Stimulated activated CD4-positive, alpha-beta T cell treated with anti-CD3 and anti-CD28 coated beads, TNF-alpha, amount 100 ng/mL, for 24 hours (primary cell): ENCODE results near the gene SLC39A7.
A peak's percentile ranks its signal among the peaks of the same experiment; 100 is the strongest.
"Not testable (repeated sequence)": the region's sequence is repeated elsewhere in the genome, so short reads cannot be mapped to it uniquely, and the experiment has no call there.

Experiments used
- DNase-seq, 3 experiments: peaks; one replicate each; pipeline ENCODE4 v3.0.0-alpha.2; 2020; ENCODE audit warnings: low read depth in 3 of 3

The SLC39A7 gene

DNA sequence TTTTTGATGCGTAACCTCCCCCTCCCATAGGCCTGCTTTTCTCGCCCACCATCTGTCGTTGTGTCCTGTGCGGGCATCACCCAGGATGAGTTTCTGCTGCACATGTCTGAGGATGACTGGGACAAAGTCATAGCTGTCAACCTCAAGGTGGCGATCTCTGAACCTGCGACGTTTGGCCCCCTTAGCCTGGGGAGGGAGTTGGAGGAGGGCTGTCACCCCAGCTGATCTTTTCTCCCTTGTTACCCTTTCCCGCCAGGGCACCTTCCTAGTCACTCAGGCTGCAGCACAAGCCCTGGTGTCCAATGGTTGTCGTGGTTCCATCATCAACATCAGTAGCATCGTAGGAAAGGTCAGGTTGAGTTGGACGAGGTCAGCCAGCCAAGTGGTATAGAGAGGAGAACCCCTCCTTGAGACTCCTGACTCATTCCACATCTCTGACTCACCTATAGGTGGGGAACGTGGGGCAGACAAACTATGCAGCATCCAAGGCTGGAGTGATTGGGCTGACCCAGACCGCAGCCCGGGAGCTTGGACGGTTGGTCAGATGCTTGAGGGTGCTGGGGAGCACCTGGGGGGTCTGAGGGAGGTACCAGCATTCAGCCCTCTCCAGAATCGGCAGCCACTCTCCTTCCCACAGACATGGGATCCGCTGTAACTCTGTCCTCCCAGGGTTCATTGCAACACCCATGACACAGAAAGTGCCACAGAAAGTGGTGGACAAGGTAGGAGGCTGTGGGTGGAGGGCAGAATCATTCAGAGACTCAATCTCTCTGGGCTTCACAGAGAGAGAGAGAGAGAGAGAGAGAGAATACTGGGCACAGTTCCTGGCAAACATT, 4.7 kb downstream of the SLC39A7 start:
- peak in 1 of 3 experiments; percentile 49 for DNase-seq

- no peak for DNase-seq
Observed at GRCh38 chr6:33206027-33206863, 5.6 kb downstream of the SLC39A7 start.

DNA sequence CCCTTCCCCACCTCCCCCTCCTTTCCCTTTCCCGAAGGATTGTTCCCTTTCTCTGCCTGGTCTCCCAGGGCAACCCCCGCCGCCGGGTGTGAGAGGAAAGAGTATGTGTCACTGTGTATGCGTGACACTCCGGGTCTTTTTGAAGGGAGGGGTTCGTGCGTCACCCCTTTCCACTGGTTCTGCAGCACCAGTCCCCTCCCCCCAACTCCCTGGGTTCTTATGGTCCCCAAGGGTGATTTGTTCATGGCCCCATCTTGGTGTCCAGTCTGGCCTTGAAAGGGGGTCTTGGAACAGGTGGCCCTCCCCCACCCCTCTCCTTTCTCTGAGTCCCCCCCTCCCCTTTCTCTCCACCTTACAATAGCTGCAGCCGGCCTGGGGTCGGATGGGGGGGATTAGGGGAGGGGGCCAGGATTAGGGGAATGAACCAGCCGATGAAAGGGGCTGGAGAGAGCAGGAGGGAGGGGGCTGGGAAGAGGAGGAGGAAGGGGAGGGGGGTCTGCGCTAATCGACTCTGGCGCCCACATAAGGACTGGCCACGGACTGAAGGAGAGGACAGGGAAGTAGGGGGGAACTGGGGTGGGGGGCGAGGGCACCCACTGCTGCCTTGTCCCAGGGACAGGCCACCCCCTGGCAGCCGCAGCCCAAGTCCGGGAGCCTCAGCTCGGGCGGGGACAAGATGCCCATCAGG, 6.3 kb downstream of the SLC39A7 start:
- DNase-seq, result no peak

GRCh38 chr6:33207552-33208090, 7.0 kb downstream of the SLC39A7 start:
- no peak for DNase-seq

GRCh38 chr6:33208091-33208967, 7.7 kb downstream of the SLC39A7 start, which contains the start of gene RING1:
Gene RING1, plus strand, starts transcription at chr6:33208500. Its CDS starts 323 bp downstream, at chr6:33208823.
- peak; percentile 70 to 84 (median 71) for DNase-seq

DNA sequence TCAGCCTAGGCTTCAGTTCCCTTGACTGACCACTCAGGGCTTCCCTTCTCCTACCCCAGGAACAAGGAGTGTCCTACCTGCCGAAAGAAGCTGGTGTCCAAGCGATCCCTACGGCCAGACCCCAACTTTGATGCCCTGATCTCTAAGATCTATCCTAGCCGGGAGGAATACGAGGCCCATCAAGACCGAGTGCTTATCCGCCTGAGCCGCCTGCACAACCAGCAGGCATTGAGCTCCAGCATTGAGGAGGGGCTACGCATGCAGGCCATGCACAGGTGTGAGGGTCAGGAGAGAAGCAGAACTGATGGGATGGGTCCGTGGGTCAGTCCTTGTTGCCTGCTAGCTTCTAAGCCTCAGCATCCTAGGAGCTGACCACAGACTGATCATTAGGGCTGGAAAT, 9.2 kb downstream of the SLC39A7 start:
- no peak for DNase-seq

GRCh38 chr6:33211136-33211535, 10.5 kb downstream of the SLC39A7 start:
- DNase-seq, result no peak

DNA sequence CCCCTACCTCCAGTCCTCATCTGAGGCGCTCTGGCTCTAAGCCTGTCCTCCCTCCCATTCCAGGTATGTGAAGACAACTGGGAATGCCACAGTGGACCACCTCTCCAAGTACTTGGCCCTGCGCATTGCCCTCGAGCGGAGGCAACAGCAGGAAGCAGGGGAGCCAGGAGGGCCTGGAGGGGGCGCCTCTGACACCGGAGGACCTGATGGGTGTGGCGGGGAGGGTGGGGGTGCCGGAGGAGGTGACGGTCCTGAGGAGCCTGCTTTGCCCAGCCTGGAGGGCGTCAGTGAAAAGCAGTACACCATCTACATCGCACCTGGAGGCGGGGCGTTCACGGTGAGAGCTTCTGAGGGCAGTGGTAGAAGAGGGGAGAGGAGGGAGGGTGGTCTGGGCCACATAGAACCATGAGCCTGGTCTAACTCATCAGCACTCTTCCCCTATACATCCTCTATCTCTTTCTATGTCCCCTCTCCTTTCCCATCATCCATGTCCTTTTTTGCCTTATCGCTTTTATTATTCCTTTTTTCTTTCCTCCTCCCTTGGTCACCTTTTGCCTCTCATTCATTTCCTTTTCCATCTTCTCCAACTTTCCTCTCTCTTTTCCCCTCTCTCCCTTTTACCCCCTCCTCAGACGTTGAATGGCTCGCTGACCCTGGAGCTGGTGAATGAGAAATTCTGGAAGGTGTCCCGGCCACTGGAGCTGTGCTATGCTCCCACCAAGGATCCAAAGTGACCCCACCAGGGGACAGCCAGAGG, 11.2 kb downstream of the SLC39A7 start:
- no peak for DNase-seq

DNA sequence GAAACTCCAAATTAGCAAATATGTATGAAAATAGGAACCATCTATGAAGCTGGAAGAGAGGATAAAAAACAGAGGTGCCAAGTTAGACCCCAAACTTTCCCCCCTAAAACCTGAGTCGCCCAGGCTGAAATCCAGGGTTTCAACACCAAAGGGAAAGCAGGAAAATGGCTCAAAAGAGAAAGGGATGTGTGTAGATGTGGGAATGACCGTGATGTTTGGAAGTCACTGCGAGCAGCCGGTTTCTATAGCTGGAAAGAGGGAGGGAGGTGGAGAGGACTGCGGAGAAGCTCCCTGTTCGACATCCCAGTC, 12.1 kb downstream of the SLC39A7 start:
- no peak for DNase-seq

- DNase-seq, result no peak
Observed at GRCh38 chr6:33213166-33213988, 12.7 kb downstream of the SLC39A7 start.

GRCh38 chr6:33213989-33214335, 13.3 kb downstream of the SLC39A7 start:
- no peak for DNase-seq

GRCh38 chr6:33215271-33216116, 14.8 kb downstream of the SLC39A7 start:
- DNase-seq, result no peak

DNA sequence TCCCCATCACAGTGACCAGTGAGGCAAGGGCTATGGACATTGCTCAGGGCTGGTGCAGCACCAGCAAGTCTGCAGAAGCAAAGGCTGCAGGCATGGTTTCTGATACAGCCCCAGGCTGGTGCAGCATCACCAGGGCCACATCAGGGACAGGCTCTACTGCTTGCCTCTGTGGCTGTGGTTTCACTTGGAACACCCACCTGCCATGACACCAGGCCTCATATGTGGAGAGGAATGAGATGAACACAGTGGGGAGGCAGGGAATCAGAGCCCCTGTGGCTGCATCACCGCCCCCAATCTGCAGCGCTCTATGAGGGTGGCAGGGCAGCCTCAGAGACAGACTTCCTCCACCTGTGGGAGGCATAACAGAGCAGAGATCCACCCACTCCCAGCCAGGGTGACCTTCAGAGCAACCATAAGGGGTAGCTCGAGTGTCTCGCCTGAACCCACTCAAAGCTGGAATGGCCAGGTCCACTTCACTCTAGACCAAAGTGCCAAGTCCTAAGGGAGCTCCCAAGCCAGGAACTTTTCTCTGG, 15.5 kb downstream of the SLC39A7 start:
- no peak for DNase-seq

DNA sequence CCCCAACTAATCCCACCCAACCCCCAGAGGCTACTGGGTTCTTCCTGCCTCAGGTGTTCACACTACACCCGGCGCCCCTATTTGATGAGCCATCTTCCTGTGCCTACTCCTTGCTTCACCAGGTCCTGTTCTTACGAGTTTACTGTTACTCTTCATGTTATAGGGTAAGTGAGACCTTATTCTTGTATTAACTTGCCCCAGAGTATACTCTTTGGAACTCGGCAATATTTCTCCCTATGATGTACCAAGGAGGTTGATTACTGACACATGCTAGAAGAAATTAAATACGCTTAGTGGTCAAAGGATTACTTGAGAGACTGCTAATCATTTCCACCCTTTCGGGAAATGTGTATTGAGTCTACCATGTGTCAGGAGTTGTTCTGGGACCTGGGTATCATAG, 16.6 kb downstream of the SLC39A7 start:
- DNase-seq, result no peak

- no peak for DNase-seq
Observed at GRCh38 chr6:33217681-33218080, 17.0 kb downstream of the SLC39A7 start.

DNA sequence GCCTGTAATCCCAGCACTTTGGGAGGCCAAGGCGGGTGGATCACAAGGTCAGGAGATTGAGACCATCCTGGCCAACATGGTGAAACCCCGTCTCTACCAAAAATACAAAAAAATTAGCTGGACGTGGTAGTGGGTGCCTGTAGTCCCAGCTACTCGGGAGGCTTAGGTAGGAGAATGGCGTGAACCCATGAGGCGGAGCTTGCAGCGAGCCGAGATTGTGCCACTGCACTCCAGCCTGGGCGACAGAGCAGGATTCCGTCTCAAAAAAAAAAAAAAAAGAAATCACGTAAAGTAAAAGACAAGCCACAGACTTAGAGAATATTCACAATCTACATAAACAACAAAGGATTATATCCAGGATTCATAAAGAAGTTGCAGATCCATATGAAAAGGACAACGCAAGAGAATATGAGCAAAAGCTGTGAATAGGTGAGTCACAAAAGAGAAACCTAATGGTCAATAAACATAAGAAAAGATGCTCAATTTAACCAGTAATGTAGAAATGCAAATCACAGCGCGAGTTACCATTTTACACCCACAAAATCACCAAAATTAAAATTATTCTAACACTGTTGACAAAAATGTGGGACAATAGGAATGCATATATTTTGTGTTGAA, 25.9 kb downstream of the SLC39A7 start:
- DNase-seq, result not testable (repeated sequence)

DNA sequence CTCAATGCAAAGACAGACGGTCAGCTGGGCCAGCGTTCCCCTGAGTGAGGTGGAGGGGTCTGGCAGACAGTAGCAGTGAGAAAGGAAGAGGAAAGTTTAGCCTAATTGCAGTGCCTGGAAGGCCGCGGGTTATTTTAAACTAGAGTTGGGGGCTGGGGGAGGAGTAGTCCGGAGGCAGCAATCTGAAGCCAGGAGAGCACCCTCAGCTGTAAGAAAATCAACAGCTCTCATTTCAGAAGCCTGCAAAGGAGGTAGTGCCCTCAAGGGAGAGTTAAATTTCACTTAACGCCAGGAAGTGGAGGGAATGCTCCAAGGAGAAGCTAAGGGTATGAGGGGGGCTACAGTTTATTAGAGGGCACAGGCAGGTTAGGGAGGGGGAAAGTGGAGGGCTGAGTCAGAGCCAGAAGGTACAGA, 34.6 kb downstream of the SLC39A7 start:
- DNase-seq, result no peak

DNA sequence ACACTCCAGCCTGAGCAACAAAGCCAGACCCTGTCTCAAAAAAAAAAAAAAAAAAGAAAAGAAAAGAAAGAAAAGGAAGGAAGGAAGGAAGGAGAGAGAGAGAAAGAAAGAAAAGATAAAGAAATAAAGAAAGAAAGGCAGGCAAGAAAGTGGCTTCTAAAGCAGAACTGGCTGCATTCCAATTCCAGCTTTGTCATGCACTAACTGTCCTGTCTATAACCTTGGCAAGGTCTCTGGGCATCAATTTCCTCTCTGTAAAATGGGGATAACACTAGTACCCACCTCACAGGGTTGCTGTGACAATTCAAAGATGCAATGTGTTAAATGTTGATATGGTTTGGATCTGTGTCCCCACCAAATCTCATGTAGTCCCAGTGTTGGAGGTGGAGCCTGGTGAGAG, 35.7 kb downstream of the SLC39A7 start:
- DNase-seq, result no peak
